Ovary (tissue), 3 donors: ENCODE data around the gene GRAMD4.

Source experiments
- EP300 ChIP-seq: sonication (generic); formaldehyde crosslinking; IDR thresholded peaks from one replicate; pipeline ENCODE4 v1.6.1; 2017; ENCODE audit warnings: antibody characterized with exemption
- POLR2A ChIP-seq: fragments of 450-650 bp; IDR thresholded peaks from one replicate; pipeline ENCODE4 v1.6.1; 2017; ENCODE audit warnings: antibody characterized with exemption, mild to moderate bottlenecking, moderate library complexity
- TF ChIP-seq, protein P1 (sequence below), 3 donors: fragments of 450-650 bp in 2 of 3; fragments of 200-600 bp in 1 of 3; IDR thresholded peaks; one replicate each; pipeline versions ENCODE4 v1.5.1 to v1.8.0; 2016 to 2022; ENCODE audit warnings: antibody characterized with exemption in 3 of 3, mild to moderate bottlenecking in 1 of 3
- donor health status: DM: no; HTN: no; CAD: no.

DNA sequence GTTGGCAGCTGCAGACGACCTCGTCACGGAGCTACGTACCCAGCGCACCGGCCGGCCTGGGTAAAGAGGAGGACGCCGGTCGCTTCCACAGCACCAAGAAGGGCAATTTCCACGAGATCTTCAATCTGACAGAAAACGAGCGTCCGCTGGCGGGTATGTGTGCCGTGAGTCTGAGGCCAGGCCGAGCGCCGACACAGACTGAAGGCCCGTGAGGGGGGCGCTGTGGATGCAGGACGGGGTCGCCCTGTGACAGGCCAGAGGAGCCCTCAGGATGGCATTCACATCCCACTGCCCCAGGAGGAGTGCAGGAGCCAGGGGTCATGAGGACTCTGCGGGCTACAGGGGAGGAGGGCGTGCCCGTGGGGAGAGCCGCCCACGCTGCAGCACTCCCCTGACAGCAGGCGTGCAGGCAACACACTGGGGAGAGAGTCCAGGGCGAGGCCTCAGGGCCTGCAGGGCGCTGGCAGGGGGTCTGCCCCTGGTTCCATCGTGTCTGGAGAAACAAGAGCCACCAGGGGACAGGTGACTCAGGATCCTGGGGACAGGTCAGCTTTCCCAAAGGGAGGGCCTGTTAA, 53.6 kb downstream of the GRAMD4 start:
- TF ChIP-seq, protein P1, sequence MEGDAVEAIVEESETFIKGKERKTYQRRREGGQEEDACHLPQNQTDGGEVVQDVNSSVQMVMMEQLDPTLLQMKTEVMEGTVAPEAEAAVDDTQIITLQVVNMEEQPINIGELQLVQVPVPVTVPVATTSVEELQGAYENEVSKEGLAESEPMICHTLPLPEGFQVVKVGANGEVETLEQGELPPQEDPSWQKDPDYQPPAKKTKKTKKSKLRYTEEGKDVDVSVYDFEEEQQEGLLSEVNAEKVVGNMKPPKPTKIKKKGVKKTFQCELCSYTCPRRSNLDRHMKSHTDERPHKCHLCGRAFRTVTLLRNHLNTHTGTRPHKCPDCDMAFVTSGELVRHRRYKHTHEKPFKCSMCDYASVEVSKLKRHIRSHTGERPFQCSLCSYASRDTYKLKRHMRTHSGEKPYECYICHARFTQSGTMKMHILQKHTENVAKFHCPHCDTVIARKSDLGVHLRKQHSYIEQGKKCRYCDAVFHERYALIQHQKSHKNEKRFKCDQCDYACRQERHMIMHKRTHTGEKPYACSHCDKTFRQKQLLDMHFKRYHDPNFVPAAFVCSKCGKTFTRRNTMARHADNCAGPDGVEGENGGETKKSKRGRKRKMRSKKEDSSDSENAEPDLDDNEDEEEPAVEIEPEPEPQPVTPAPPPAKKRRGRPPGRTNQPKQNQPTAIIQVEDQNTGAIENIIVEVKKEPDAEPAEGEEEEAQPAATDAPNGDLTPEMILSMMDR (IDR thresholded peaks at IDR 0.05), result no peak
- TF ChIP-seq EP300 (no peak), POLR2A (no peak)
